ENCODE results near the gene KRT14. TPM values are rescaled to one million over a fixed set of nuclear protein-coding genes. Genes with fewer than 3 reads are reported as not detected.

Gene KRT14
- polyA plus RNA-seq, 3 donors: not detected

DNA sequence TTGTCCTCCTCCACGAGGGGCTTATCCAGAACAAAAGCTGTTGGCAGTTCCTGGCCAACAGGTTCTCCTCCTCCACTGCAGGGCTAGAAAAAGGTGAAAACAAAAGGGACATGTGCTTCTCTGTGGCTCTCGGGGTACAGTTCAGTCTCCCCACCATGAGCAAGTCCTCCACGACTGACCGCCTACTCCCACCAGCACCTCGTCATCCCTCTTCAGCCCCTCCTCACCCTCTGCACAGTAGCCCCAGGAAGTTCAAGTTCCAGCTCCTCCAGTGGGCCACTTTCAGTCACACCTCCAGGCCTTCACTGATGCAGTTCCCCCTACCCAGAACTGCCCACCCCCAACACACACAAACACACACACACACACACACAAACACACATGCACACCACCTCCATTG, 34.2 kb downstream of the KRT14 start:
- intact Hi-C loops (cut with micrococcal nuclease): no loop called here
- TF ChIP-seq, protein P1, sequence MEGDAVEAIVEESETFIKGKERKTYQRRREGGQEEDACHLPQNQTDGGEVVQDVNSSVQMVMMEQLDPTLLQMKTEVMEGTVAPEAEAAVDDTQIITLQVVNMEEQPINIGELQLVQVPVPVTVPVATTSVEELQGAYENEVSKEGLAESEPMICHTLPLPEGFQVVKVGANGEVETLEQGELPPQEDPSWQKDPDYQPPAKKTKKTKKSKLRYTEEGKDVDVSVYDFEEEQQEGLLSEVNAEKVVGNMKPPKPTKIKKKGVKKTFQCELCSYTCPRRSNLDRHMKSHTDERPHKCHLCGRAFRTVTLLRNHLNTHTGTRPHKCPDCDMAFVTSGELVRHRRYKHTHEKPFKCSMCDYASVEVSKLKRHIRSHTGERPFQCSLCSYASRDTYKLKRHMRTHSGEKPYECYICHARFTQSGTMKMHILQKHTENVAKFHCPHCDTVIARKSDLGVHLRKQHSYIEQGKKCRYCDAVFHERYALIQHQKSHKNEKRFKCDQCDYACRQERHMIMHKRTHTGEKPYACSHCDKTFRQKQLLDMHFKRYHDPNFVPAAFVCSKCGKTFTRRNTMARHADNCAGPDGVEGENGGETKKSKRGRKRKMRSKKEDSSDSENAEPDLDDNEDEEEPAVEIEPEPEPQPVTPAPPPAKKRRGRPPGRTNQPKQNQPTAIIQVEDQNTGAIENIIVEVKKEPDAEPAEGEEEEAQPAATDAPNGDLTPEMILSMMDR (IDR thresholded peaks at IDR 0.05): no peak
- peaks cover 0 to 1% (median 0%) of the 10 kb centered on the region in 7 donors for H3K9me3 Mint-ChIP-seq
- H3K27me3 Mint-ChIP-seq (ENCODE audit: low read depth in 3 of 3): peaks cover 5 to 12% (median 7%) of the 10 kb centered on the region in 3 donors
- peaks cover 16 to 19% of the 10 kb centered on the region in 2 donors for H3K4me1 ChIP-seq (ENCODE audit: control insufficient read depth in 1 of 2, insufficient read depth in 2 of 2, low read length in 2 of 2)
- H3K4me3 ChIP-seq (replicated peaks in 1 of 3; ENCODE audit: low read depth in 2 of 3, low read length in 3 of 3): no peak overlapping the region
- H3K36me3 Mint-ChIP-seq: peaks cover 0 to under 1% of the 10 kb centered on the region in 2 donors
- no peaks in the 10 kb centered on the region for H3K36me3 ChIP-seq (replicated peaks in 1 of 2; ENCODE audit: control insufficient read depth in 1 of 2, insufficient read depth in 2 of 2, low read length in 2 of 2)
- peak overlapping the region in 1 of 2 donors; percentile 31 for H3K4me3 Mint-ChIP-seq
- peaks cover 2% of the 10 kb centered on the region in 2 donors for H3K27me3 ChIP-seq (ENCODE audit: control insufficient read depth in 2 of 2, insufficient read depth in 2 of 2, low read length in 2 of 2)
- 95% methylated on average over 5 of the region's 5 CpGs for WGBS (ENCODE audit: insufficient coverage)
- H3K79me2 ChIP-seq (ENCODE audit: insufficient read depth, low read length): no peaks in the 10 kb centered on the region
- peak overlapping the region in 1 of 7 donors; percentile 70 for H3K27ac Mint-ChIP-seq
- no peak overlapping the region for H3K9ac ChIP-seq (ENCODE audit: insufficient read depth, low read length, poor library complexity, severe bottlenecking)
- no peak overlapping the region for H3K4me2 ChIP-seq (replicated peaks; ENCODE audit: extremely low read depth, low read length, poor library complexity, severe bottlenecking)
- H4K20me1 ChIP-seq (ENCODE audit: insufficient read depth, low read length): no peaks in the 10 kb centered on the region
- H3K27ac ChIP-seq (ENCODE audit: low read depth in 1 of 2, low read length in 2 of 2): no peak overlapping the region
- no peak overlapping the region for H2AFZ ChIP-seq (ENCODE audit: insufficient read depth, low read depth, low read length, poor library complexity, severe bottlenecking)
- DNase-seq: no peak
- no peaks in the 10 kb centered on the region for H3K9me3 ChIP-seq (replicated peaks in 1 of 2; ENCODE audit: control insufficient read depth in 1 of 2, insufficient read depth in 1 of 2, low read length in 2 of 2)
- peaks cover 20% of the 10 kb centered on the region for H3K4me1 Mint-ChIP-seq

DNA sequence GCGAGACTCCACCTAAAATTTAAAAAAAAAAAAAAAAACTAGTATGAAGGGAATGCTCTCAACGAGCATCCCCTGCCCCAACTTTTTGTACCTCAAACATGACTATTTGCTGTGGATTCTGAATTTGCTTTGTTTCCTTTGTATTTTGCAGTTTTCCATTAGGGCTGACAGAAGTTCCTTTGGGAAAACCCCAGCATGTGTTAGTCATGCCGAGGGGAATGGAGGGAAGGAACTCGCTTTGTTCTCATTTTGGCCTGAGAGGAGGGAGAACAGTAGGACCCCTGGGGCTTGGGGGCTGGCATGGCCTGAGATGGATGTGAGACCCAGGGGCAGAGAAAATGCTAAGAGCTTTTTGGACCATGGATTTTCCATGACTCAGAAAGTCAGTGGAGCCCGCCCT, 35.3 kb downstream of the KRT14 start:
- no peak overlapping the region for H3K4me2 ChIP-seq (replicated peaks; ENCODE audit: extremely low read depth, low read length, poor library complexity, severe bottlenecking)
- TF ChIP-seq, protein P1 (IDR thresholded peaks at IDR 0.05): no peak
- H3K4me3 Mint-ChIP-seq: no peak overlapping the region
- peaks cover 4 to 8% (median 7%) of the 10 kb centered on the region in 7 donors for H3K9me3 Mint-ChIP-seq
- H3K27me3 Mint-ChIP-seq (ENCODE audit: low read depth in 3 of 3): peaks cover 5 to 15% (median 7%) of the 10 kb centered on the region in 3 donors
- DNase-seq: no peak
- WGBS (ENCODE audit: insufficient coverage): 93% methylated on average over 3 of the region's 5 CpGs
- H3K4me3 ChIP-seq (replicated peaks in 1 of 3; ENCODE audit: low read depth in 2 of 3, low read length in 3 of 3): no peak overlapping the region
- intact Hi-C loops (cut with micrococcal nuclease): no loop called here
- no peaks in the 10 kb centered on the region for H3K79me2 ChIP-seq (ENCODE audit: insufficient read depth, low read length)
- H3K27ac Mint-ChIP-seq: no peak overlapping the region
- H3K36me3 ChIP-seq (replicated peaks in 1 of 2; ENCODE audit: control insufficient read depth in 1 of 2, insufficient read depth in 2 of 2, low read length in 2 of 2): no peaks in the 10 kb centered on the region
- H4K20me1 ChIP-seq (ENCODE audit: insufficient read depth, low read length): no peaks in the 10 kb centered on the region
- peaks cover 0 to 2% of the 10 kb centered on the region in 2 donors for H3K27me3 ChIP-seq (ENCODE audit: control insufficient read depth in 2 of 2, insufficient read depth in 2 of 2, low read length in 2 of 2)
- H3K4me1 Mint-ChIP-seq: peaks cover 21% of the 10 kb centered on the region
- H3K9ac ChIP-seq (ENCODE audit: insufficient read depth, low read length, poor library complexity, severe bottlenecking): no peak overlapping the region
- peaks cover 3 to 6% of the 10 kb centered on the region in 2 donors for H3K9me3 ChIP-seq (replicated peaks in 1 of 2; ENCODE audit: control insufficient read depth in 1 of 2, insufficient read depth in 1 of 2, low read length in 2 of 2)
- peaks cover 0 to 2% of the 10 kb centered on the region in 2 donors for H3K36me3 Mint-ChIP-seq
- no peak overlapping the region for H2AFZ ChIP-seq (ENCODE audit: insufficient read depth, low read depth, low read length, poor library complexity, severe bottlenecking)
- peaks cover 16 to 20% of the 10 kb centered on the region in 2 donors for H3K4me1 ChIP-seq (ENCODE audit: control insufficient read depth in 1 of 2, insufficient read depth in 2 of 2, low read length in 2 of 2)
- H3K27ac ChIP-seq (ENCODE audit: low read depth in 1 of 2, low read length in 2 of 2): no peak overlapping the region
